ENCODE results near the gene CLCN7. TPM values are rescaled to one million over a fixed set of nuclear protein-coding genes. Genes with fewer than 3 reads are reported as not detected.

CLCN7 gene
- total and polyA plus RNA-seq, 8 donors = 31.0 to 91.2 (median 36.2) TPM

- no peaks in the 10 kb centered on the region for H3K4me1 ChIP-seq
- peaks cover 0 to 2% (median 0%) of the 10 kb centered on the region in 3 donors for H3K36me3 ChIP-seq
- no peak overlapping the region for H3K27ac ChIP-seq
- H3K27me3 ChIP-seq = no peaks in the 10 kb centered on the region
- H3K4me3 ChIP-seq = no peak overlapping the region
- ATAC-seq (no peak), FAIRE-seq (no peak), DNase-seq (peak in 2 of 6 donors; percentile 50 to 60)
- H3K9me3 ChIP-seq = no peaks in the 10 kb centered on the region
- TF ChIP-seq, protein P1, sequence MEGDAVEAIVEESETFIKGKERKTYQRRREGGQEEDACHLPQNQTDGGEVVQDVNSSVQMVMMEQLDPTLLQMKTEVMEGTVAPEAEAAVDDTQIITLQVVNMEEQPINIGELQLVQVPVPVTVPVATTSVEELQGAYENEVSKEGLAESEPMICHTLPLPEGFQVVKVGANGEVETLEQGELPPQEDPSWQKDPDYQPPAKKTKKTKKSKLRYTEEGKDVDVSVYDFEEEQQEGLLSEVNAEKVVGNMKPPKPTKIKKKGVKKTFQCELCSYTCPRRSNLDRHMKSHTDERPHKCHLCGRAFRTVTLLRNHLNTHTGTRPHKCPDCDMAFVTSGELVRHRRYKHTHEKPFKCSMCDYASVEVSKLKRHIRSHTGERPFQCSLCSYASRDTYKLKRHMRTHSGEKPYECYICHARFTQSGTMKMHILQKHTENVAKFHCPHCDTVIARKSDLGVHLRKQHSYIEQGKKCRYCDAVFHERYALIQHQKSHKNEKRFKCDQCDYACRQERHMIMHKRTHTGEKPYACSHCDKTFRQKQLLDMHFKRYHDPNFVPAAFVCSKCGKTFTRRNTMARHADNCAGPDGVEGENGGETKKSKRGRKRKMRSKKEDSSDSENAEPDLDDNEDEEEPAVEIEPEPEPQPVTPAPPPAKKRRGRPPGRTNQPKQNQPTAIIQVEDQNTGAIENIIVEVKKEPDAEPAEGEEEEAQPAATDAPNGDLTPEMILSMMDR (IDR thresholded peaks at IDR 0.05) = no peak
- intact Hi-C loops (cut with DNase I) = no loop called here
- 90 to 93% methylated on average over 24 of the region's 24 CpGs for WGBS, 2 donors
Measured at GRCh38 chr16:1466054-1466453, 8.8 kb downstream of the CLCN7 start.

- H3K27ac ChIP-seq = no peak overlapping the region
- 90 to 94% methylated on average over 13 of the region's 13 CpGs for WGBS, 2 donors
- no peaks in the 10 kb centered on the region for H3K4me1 ChIP-seq
- peaks cover 0 to 7% (median 0%) of the 10 kb centered on the region in 3 donors for H3K36me3 ChIP-seq
- TF ChIP-seq, protein P1 (IDR thresholded peaks at IDR 0.05) = no peak
- FAIRE-seq = no peak
- no peaks in the 10 kb centered on the region for H3K9me3 ChIP-seq
- DNase-seq = peak in 1 of 6 donors; percentile 56
- H3K27me3 ChIP-seq = no peaks in the 10 kb centered on the region
- ATAC-seq = no peak
- H3K4me3 ChIP-seq = no peak overlapping the region
- intact Hi-C loops (cut with DNase I) = no loop called here
Measured at GRCh38 chr16:1465567-1465915, 9.3 kb downstream of the CLCN7 start.

DNA sequence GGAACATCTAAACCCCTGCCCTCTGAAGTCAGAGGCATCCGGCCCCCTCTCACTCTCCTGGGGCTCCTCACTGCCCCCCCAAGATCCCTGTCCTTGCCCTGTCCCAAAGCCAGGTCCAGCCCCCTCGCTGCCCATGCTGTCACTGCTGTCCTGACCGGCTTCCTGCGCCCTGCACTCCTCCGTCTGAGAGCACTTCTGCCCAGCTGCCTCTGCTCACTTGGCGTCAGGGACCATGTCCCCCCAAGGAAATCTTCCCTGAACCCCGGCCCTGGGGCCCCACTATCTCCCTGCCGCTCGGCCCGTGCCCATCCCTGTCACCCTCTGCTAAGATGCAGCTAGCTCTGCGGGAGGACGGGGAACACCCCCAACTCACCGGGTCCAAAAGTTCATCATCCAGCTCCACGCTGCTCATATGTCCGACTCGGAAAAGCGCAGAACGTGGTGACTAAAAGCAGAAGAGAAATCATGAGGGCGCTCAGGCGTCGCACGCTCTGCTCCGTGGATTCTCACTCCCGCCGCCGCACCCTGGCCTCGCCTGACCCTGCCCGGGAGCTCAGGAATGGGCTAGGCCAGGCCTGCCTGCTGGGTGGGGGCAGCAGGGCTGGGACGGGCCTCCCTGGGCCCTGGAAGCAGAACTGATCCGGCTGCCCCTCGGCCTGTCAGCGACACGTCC is 9.8 kb downstream of the CLCN7 start:
- WGBS, 2 donors = 91% methylated on average over 33 of the region's 33 CpGs
- FAIRE-seq = no peak

GRCh38 chr16:1464196-1464893 is 10.5 kb downstream of the CLCN7 start:
- H3K9me3 ChIP-seq = no peaks in the 10 kb centered on the region
- peaks cover 0 to 13% (median 0%) of the 10 kb centered on the region in 3 donors for H3K36me3 ChIP-seq
- TF ChIP-seq, protein P1 (IDR thresholded peaks at IDR 0.05) = no peak
- FAIRE-seq (no peak), DNase-seq (peak in 2 of 6 donors; percentile 50 to 52), ATAC-seq (no peak)
- intact Hi-C loops (cut with DNase I) = no loop called here
- 92% methylated on average over 38 to 41 of the region's 41 CpGs for WGBS, 2 donors
- H3K4me1 ChIP-seq = no peaks in the 10 kb centered on the region
- no peak overlapping the region for H3K27ac ChIP-seq
- no peak overlapping the region for H3K4me3 ChIP-seq
- no peaks in the 10 kb centered on the region for H3K27me3 ChIP-seq

More for the DNA sequence above, 9.8 kb downstream of the CLCN7 start:
- Histone ChIP-seq H3K9me3 (no peaks in the 10 kb centered on the region), H3K27me3 (no peaks in the 10 kb centered on the region), H3K4me1 (no peaks in the 10 kb centered on the region), H3K36me3 (peaks cover 0 to 13% (median 0%) of the 10 kb centered on the region in 3 donors), H3K4me3 (no peak overlapping the region), H3K27ac (no peak overlapping the region)
- intact Hi-C loops (cut with DNase I) = no loop called here
- ATAC-seq = no peak
- peak in 2 of 6 donors; percentile 38 to 61 for DNase-seq
- TF ChIP-seq, protein P1 (IDR thresholded peaks at IDR 0.05) = no peak

GRCh38 chr16:1461146-1461545 is 13.7 kb downstream of the CLCN7 start:
- H3K36me3 ChIP-seq = peaks cover 0 to 13% (median 0%) of the 10 kb centered on the region in 3 donors
- no peak for FAIRE-seq
- TF ChIP-seq, protein P1 (IDR thresholded peaks at IDR 0.05) = no peak
- no peaks in the 10 kb centered on the region for H3K27me3 ChIP-seq
- intact Hi-C loops (cut with DNase I) = no loop called here
- WGBS, 2 donors = 91% methylated on average over 23 to 24 of the region's 24 CpGs
- H3K27ac ChIP-seq = no peak overlapping the region
- no peak overlapping the region for H3K4me3 ChIP-seq
- DNase-seq = peak in 1 of 6 donors; percentile 50
- H3K9me3 ChIP-seq = no peaks in the 10 kb centered on the region
- no peak for ATAC-seq
- no peaks in the 10 kb centered on the region for H3K4me1 ChIP-seq
